Bronchial epithelial cell (primary cell): Measurements from ENCODE around the gene RRAS2. TPM values are rescaled to one million over a fixed set of nuclear protein-coding genes. Genes with fewer than 3 reads are reported as not detected.
"Not testable (repeated sequence)": the region's sequence is repeated elsewhere in the genome, so short reads cannot be mapped to it uniquely, and the experiment has no call there.

Experiments used
- DNase-seq: peaks from one replicate; pipeline ENCODE4 v3.0.0-alpha.2; 2010; ENCODE audit warnings: low read depth
- FAIRE-seq: peaks from 2 replicates; lab custom pipeline; 2011; peaks lifted over from hg19 to GRCh38; lab: Jason Lieb, UNC
- H3K27me3 ChIP-seq: 2 replicates; pipeline ENCODE4 v1.5.1; 2011; ENCODE audit warnings: low read length; ENCODE audit not compliant: control insufficient read depth, insufficient read depth
- H3K36me3 ChIP-seq: 2 replicates; pipeline ENCODE4 v1.5.1; 2011; ENCODE audit warnings: low read length; ENCODE audit not compliant: control insufficient read depth, insufficient read depth
- H3K4me3 ChIP-seq: 2 replicates; pipeline ENCODE4 v1.5.1; 2011; ENCODE audit warnings: mild to moderate bottlenecking, low read depth, low read length, control low read depth
- total RNA-seq: library from RNA; depleted of rRNA; stranded (reverse); fragments of >200 nt; gene quantifications from 2 replicates; pipeline ENCODE4 v1.2.1, GENCODE V29; 2014
- TF ChIP-seq, protein P1 (sequence below): IDR thresholded peaks from 2 replicates; pipeline ENCODE4 v1.5.1; 2011; ENCODE audit warnings: mild to moderate bottlenecking, moderate library complexity, low read length, control low read depth, inconsistent platforms; ENCODE audit not compliant: insufficient read depth, severe bottlenecking

The RRAS2 gene
- total RNA-seq, 1 donor from 2014 or later = 235 TPM

DNA sequence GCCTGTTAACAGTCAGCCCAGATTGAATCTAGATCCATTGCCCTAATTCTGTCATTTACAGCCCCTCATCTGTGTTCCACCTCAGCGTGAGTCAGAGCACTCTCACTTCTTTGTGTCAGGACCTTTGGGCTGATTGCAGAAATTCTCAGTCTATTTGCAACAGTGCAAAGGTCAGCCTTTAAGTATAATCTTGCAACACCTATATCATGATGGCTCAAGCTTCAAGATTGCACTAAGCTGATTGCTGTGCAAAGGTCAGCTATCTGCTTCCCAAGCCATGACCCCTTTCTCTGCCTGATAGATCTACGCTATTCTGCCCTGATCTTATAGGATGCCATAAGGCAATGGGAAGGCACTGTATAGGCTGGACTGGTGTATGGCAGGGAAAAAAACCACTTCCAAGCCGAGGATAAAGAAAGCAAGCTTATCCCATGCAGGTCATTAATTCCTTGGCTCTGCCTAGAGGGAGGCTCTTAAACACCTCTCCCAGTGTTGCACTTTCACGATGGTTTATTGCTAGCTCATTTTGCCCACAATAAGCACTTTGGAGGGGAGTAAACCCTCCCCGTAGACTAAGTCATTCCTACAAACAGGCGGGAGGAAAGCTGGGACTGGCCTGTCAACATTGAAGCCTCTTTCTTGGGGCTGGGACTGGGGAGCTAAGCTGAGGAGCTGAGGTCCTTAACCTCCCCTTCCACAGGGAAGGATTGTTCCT, 100.6 kb downstream of the RRAS2 start:
- TF ChIP-seq, protein P1, sequence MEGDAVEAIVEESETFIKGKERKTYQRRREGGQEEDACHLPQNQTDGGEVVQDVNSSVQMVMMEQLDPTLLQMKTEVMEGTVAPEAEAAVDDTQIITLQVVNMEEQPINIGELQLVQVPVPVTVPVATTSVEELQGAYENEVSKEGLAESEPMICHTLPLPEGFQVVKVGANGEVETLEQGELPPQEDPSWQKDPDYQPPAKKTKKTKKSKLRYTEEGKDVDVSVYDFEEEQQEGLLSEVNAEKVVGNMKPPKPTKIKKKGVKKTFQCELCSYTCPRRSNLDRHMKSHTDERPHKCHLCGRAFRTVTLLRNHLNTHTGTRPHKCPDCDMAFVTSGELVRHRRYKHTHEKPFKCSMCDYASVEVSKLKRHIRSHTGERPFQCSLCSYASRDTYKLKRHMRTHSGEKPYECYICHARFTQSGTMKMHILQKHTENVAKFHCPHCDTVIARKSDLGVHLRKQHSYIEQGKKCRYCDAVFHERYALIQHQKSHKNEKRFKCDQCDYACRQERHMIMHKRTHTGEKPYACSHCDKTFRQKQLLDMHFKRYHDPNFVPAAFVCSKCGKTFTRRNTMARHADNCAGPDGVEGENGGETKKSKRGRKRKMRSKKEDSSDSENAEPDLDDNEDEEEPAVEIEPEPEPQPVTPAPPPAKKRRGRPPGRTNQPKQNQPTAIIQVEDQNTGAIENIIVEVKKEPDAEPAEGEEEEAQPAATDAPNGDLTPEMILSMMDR = no peak
- H3K36me3 ChIP-seq = no peaks in the 10 kb centered on the region
- FAIRE-seq = no peak
- no peak overlapping the region for H3K4me3 ChIP-seq
- peak; percentile 81 for DNase-seq
- no peaks in the 10 kb centered on the region for H3K27me3 ChIP-seq

DNA sequence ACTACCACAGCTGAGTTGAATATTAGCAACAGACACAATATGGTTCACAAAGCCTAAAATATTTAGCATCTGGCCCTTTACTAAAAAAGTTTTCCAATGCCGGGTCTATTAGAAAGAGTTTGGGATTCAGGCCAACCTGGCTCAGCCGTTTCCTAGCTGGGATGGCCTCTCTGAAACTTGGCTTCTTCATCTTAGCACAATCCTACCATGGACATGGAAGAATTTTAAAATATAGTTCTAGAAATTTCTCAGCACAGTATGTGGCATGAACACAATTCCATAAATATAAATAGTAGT, 103.8 kb downstream of the RRAS2 start:
- no peaks in the 10 kb centered on the region for H3K27me3 ChIP-seq
- no peak overlapping the region for H3K4me3 ChIP-seq
- FAIRE-seq (no peak), DNase-seq (no peak)
- TF ChIP-seq, protein P1 = no peak
- H3K36me3 ChIP-seq = no peaks in the 10 kb centered on the region

DNA sequence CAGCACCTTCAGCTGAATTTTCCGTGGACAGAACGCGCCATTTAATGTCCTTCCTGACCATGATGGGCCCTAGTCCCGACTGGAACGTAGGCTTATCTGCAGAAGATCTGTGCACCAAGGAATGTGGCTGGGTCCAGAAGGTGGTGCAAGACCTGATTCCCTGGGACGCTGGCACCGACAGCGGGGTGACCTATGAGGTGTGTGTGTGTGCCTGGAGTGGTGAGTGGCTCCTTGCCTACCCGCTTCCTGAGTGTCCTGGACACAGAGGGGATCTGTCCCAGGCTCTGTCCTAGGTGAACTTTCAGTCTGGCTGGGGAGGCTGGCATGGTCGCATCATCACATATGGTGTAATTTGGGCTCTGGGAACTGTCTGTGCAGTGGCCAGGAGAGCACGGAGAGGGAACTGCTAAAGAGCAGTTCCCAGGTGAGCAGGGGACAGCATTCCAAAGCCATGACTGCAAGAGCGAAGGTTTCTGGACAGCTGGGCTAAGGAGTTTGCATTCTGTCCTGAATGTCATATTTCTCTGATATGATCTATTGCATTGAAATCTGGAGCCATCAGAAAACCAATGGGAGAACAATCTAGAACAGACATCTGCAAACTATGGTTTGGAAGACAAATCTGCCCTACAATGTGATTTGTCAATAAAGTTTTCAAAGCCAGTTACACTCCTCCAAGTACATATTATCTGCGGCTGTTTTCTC, 104.3 kb downstream of the RRAS2 start:
- TF ChIP-seq, protein P1 = no peak
- Histone ChIP-seq H3K27me3 (no peaks in the 10 kb centered on the region), H3K36me3 (no peaks in the 10 kb centered on the region), H3K4me3 (no peak overlapping the region)
- DNase-seq (no peak), FAIRE-seq (no peak)

DNA sequence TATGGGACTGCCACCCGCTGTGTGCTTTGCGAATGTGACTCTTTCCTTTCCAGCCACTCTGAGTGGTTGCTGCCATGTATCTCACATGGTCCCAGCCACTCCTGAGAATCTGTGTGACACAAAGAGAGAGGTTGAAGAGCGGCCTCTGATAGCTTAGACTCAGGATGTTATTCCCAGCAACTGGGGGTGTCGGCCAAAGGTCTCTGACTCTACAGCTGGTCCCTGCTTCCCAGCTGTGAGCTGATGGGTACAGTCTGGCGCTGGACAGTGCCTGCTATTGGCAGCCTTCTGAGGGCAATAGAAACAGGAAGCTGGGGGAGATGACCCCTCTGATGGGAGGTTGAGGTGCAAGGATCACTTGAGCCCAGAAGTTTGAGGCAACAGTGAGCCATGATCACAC, 105.1 kb downstream of the RRAS2 start:
- Histone ChIP-seq H3K27me3 (no peaks in the 10 kb centered on the region), H3K36me3 (no peaks in the 10 kb centered on the region), H3K4me3 (no peak overlapping the region)
- no peak for FAIRE-seq
- no peak for DNase-seq
- TF ChIP-seq, protein P1 = no peak

DNA sequence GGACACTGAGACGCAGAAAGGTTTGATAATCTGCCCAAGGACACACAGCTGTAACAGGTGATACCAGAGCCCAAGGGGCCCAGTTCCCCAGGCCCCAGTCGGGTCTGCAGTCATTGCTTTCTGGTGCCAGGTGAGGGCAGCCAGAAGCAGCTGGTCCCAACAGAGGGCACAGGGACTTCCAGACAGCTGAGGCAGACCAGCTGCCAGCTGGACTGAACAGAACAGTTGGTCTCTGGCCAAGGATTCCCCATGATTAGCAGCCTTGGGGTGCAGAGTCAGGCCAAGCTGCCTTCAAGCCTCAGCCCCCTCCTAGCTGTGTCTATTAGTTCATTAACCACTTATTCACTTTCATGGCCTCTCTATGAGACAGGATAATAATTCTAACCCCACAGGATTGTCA, 105.6 kb downstream of the RRAS2 start:
- DNase-seq = no peak
- FAIRE-seq = no peak
- no peaks in the 10 kb centered on the region for H3K36me3 ChIP-seq
- TF ChIP-seq, protein P1 = no peak
- no peaks in the 10 kb centered on the region for H3K27me3 ChIP-seq
- no peak overlapping the region for H3K4me3 ChIP-seq

DNA sequence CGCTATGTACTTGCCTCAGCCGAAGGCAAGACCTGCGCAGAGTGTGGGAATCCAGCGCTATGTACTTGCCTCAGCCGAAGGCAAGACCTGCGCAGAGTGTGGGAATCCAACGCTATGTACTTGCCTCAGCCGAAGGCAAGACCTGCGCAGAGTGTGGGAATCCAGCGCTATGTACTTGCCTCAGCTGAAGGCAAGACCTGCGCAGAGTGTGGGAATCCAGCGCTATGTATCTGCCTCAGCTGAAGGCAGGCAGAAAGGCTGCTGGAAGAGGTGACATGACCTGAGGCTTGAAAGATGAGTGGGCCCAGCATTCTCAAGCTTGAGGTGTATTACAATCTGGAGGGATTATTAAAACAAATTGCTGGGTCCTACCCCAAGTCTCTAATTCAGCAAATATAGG, 106.5 kb downstream of the RRAS2 start:
- DNase-seq, H3K36me3 ChIP-seq, H3K27me3 ChIP-seq, H3K4me3 ChIP-seq, FAIRE-seq: not testable (repeated sequence)
